ENCODE measurements around the gene ACADL. TPM values are rescaled to one million over a fixed set of nuclear protein-coding genes. Genes with fewer than 3 reads are reported as not detected.

Gene ACADL
- total and polyA plus RNA-seq, 2 donors (not counting 3 experiments of a cell fraction or from before 2014, with no cell fraction given), result not detected

DNA sequence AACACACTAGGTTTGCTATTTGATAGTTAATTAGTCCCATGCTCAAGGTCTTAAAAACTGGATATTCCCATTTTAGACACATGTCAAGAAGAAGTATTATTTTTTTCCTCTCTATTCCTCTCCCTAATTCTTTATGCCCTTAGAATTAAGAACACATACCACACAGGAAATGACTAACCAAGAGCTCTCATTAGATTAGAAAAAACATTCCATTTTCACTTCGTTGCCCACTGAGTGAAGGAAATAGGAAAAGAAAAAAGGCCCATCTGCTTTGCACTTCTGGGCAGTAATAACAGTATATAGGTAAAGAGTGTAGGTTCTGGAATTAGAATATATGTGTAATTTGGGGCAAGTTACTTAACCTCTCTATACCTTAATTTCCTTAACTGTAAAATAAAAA, 26.9 kb downstream of the ACADL start:
- Histone ChIP-seq H2AFZ (ENCODE audit: low read depth, low read length) (no peak overlapping the region), H3K9me1 (replicated peaks; ENCODE audit: control insufficient read depth, extremely low read depth, insufficient read depth, low read length) (no peaks in the 10 kb centered on the region), H3K4me1 (ENCODE audit: control insufficient read depth, extremely low read depth, insufficient read depth, low read length) (peaks cover 14% of the 10 kb centered on the region), H3K79me2 (ENCODE audit: control insufficient read depth, insufficient read depth, low read length) (no peaks in the 10 kb centered on the region), H3K9me3 (replicated peaks; ENCODE audit: control insufficient read depth, insufficient read depth, low read length) (no peaks in the 10 kb centered on the region), H3K4me2 (ENCODE audit: insufficient read depth, low read length) (peak overlapping the region; percentile 16), H3K4me3 (replicated peaks in 1 of 3; ENCODE audit: insufficient read depth in 1 of 3, low read depth in 1 of 3, low read length in 3 of 3) (no peak overlapping the region), H3K27ac (ENCODE audit: insufficient read depth, low read depth, low read length) (no peak overlapping the region), H3K36me3 (ENCODE audit: control insufficient read depth in 2 of 2, extremely low read depth in 1 of 2, insufficient read depth in 2 of 2, low read length in 2 of 2) (no peaks in the 10 kb centered on the region), H4K20me1 (replicated peaks; ENCODE audit: control insufficient read depth, extremely low read depth, insufficient read depth, low read length) (no peaks in the 10 kb centered on the region), H3K9ac (replicated peaks; ENCODE audit: extremely low read depth, insufficient read depth, low read length) (no peak overlapping the region), H3K27me3 (ENCODE audit: control insufficient read depth in 2 of 2, insufficient read depth in 2 of 2, low read length in 2 of 2) (peaks cover 0 to 8% of the 10 kb centered on the region in 2 experiments)
- intact Hi-C loops (cut with micrococcal nuclease), result loop anchor here (2.0 to 10.0 kb wide), 4 partner anchors 404 to 1804 kb away; no protein-coding TSS in a partner anchor
- POLR2A ChIA-PET, result interaction anchor here (0.5 kb wide), 1 partner anchor 260 kb away, joined by 4 read pairs; no protein-coding TSS in a partner anchor
- FAIRE-seq (no peak), DNase-seq (ENCODE audit: low read depth, low spot score) (peak; percentile 41)
- CTCF ChIA-PET, result interaction anchor here (0.6 to 3.0 kb wide), 49 partner anchors 9 to 1803 kb away, joined by 3 to 169 read pairs (median 6); partner anchors contain the start of genes ACADL, KANSL1L, MAP2 and PTH2R
- dilution Hi-C loops (cut with MboI; ENCODE audit: extremely low pct_ligation_motif_present, low sequenced_read_pairs), result no loop called here
- no TSS peak for BruUV-seq (replicated peaks)
- peak; percentile 20 for TF ChIP-seq JUN (IDR thresholded peaks at IDR 0.05; ENCODE audit: borderline replicate concordance, insufficient read depth, insufficient read length, low read depth)
- TF ChIP-seq FOS (IDR thresholded peaks at IDR 0.05; ENCODE audit: borderline replicate concordance, insufficient read depth, low read length), result peak; percentile 19
- TF ChIP-seq, protein P1, sequence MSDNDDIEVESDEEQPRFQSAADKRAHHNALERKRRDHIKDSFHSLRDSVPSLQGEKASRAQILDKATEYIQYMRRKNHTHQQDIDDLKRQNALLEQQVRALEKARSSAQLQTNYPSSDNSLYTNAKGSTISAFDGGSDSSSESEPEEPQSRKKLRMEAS (IDR thresholded peaks at IDR 0.05; ENCODE audit: insufficient read depth, insufficient read length), result no peak

DNA sequence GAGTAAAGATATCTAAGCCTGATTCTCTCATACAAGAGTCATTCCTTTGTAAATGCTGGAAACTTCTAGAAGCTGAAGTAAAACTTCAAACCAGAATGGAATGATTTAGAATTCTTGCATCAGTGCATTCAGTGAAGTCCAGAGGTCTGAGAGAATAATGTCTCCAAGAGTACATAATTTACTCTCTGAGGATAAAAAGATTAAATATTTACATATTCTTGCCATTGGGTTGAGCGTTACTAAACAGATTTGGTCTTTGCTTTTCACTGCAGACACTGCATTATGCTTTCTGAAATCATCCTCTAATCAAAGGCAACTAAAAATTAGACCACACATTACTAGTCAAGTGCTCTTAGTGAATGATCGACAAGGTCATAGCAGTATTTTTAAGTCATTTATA, 27.5 kb downstream of the ACADL start:
- no peak for FAIRE-seq

More for the DNA sequence above, 27.5 kb downstream of the ACADL start:
- H3K9me1 ChIP-seq (replicated peaks; ENCODE audit: control insufficient read depth, extremely low read depth, insufficient read depth, low read length), result no peaks in the 10 kb centered on the region
- intact Hi-C loops (cut with micrococcal nuclease), result loop anchor here (2.0 to 10.0 kb wide), 4 partner anchors 403 to 1803 kb away; no protein-coding TSS in a partner anchor
- H3K79me2 ChIP-seq (ENCODE audit: control insufficient read depth, insufficient read depth, low read length), result no peaks in the 10 kb centered on the region
- H3K4me2 ChIP-seq (ENCODE audit: insufficient read depth, low read length), result peak overlapping the region; percentile 16
- H3K4me3 ChIP-seq (replicated peaks in 1 of 3; ENCODE audit: insufficient read depth in 1 of 3, low read depth in 1 of 3, low read length in 3 of 3), result no peak overlapping the region
- BruUV-seq (replicated peaks), result no TSS peak
- POLR2A ChIA-PET, result no interaction called here
- peaks cover 14% of the 10 kb centered on the region for H3K4me1 ChIP-seq (ENCODE audit: control insufficient read depth, extremely low read depth, insufficient read depth, low read length)
- H3K9me3 ChIP-seq (replicated peaks; ENCODE audit: control insufficient read depth, insufficient read depth, low read length), result no peaks in the 10 kb centered on the region
- dilution Hi-C loops (cut with MboI; ENCODE audit: extremely low pct_ligation_motif_present, low sequenced_read_pairs), result no loop called here
- H3K27me3 ChIP-seq (ENCODE audit: control insufficient read depth in 2 of 2, insufficient read depth in 2 of 2, low read length in 2 of 2), result peaks cover 0 to 5% of the 10 kb centered on the region in 2 experiments
- no peak for DNase-seq (ENCODE audit: low read depth, low spot score)
- TF ChIP-seq GATA2 (IDR thresholded peaks at IDR 0.05; ENCODE audit: insufficient read depth, insufficient read length, low read depth, low read length) (no peak), POLR2AphosphoS5 (IDR thresholded peaks at IDR 0.05; ENCODE audit: insufficient read depth, low read depth, low read length) (no peak), EZH2 (IDR thresholded peaks at IDR 0.05; ENCODE audit: borderline replicate concordance, low read depth, low read length, severe bottlenecking) (no peak), MYC (IDR thresholded peaks at IDR 0.05; ENCODE audit: low read depth, low read length) (no peak), POLR2A (IDR thresholded peaks at IDR 0.05; ENCODE audit: low read depth, low read length) (no peak), JUN (IDR thresholded peaks at IDR 0.05; ENCODE audit: borderline replicate concordance, insufficient read depth, insufficient read length, low read depth) (no peak), FOS (IDR thresholded peaks at IDR 0.05; ENCODE audit: borderline replicate concordance, insufficient read depth, low read length) (no peak)
- TF ChIP-seq, protein P1 (IDR thresholded peaks at IDR 0.05; ENCODE audit: insufficient read depth, insufficient read length), result no peak
- TF ChIP-seq, protein P2, sequence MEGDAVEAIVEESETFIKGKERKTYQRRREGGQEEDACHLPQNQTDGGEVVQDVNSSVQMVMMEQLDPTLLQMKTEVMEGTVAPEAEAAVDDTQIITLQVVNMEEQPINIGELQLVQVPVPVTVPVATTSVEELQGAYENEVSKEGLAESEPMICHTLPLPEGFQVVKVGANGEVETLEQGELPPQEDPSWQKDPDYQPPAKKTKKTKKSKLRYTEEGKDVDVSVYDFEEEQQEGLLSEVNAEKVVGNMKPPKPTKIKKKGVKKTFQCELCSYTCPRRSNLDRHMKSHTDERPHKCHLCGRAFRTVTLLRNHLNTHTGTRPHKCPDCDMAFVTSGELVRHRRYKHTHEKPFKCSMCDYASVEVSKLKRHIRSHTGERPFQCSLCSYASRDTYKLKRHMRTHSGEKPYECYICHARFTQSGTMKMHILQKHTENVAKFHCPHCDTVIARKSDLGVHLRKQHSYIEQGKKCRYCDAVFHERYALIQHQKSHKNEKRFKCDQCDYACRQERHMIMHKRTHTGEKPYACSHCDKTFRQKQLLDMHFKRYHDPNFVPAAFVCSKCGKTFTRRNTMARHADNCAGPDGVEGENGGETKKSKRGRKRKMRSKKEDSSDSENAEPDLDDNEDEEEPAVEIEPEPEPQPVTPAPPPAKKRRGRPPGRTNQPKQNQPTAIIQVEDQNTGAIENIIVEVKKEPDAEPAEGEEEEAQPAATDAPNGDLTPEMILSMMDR (IDR thresholded peaks at IDR 0.05; ENCODE audit: extremely low read depth in 1 of 2, insufficient read depth in 1 of 2, low read depth in 1 of 2, low read length in 2 of 2), result no peak
- H3K36me3 ChIP-seq (ENCODE audit: control insufficient read depth in 2 of 2, extremely low read depth in 1 of 2, insufficient read depth in 2 of 2, low read length in 2 of 2), result no peaks in the 10 kb centered on the region
- CTCF ChIA-PET, result interaction anchor here (0.6 to 3.0 kb wide), 22 partner anchors 9 to 1802 kb away, joined by 3 to 169 read pairs (median 11); partner anchors contain the start of gene MAP2
- H3K9ac ChIP-seq (replicated peaks; ENCODE audit: extremely low read depth, insufficient read depth, low read length), result no peak overlapping the region
- H3K27ac ChIP-seq (ENCODE audit: insufficient read depth, low read depth, low read length), result no peak overlapping the region
- H2AFZ ChIP-seq (ENCODE audit: low read depth, low read length), result no peak overlapping the region
- H4K20me1 ChIP-seq (replicated peaks; ENCODE audit: control insufficient read depth, extremely low read depth, insufficient read depth, low read length), result no peaks in the 10 kb centered on the region

Measured in endothelial cell of umbilical vein (primary cell).